ENCODE measurements around the gene ARFGAP3.
"Not testable (repeated sequence)": the region's sequence is repeated elsewhere in the genome, so short reads cannot be mapped to it uniquely, and the experiment has no call there.

The ARFGAP3 gene

DNA sequence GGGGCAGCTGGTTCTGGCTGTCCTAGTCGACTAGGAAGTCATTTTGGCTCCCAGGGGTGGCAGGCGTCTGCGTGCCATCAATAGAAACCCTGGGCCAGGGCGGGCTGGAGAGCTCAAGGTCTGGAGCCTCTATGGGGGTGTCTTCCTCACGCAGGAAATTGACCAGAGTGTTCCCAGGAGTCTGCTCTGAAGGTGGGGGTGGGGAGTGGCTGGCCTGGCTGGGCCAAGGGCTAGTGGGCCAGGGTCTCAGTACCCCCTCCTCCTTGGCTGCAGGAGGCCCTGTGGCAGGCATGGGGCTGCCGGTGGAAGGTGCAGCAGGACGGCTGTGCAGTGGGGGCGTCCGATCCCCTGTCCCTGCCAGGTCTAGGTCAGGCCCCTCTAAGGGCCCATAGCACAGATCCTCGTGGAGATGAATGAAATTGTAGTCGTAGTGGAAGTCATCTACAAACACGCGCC is 64.6 kb downstream of the ARFGAP3 start:
- no peak for DNase-seq

DNA sequence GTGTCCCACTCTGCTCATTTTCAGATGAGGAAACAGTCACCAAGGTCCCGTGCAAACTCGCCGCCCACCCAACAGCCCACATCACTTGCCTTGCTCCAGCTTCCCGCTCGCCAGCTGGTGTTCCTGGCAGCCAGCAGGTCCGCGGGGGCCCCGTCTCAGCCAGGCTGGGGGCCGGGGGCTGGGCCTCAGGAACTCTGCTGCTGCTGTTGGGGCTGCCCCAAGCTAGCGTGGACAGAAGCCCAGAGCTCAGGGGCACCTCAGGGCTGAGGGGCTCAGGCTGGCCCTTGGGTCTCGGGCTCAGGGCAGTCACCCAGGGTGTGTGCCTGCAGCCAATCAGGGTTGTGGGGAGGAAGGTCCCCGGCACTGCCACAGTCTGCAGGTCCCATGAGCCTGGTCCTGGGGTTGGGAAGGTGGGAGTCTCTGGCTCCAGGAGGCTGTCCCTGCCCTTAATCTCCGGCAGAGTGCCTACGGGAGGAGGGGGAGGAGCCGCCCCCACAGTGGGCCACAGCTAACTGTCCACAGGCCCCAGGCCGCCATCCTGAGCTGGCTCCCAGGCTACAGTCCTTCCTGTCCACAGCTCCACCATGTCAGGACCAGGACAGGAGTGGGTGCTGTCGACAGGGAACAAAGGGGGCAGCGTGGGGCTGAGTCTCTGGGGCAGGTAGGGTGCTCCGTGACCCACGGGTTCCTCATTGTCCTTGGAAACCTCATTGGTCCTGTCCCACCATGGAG is 65.2 kb downstream of the ARFGAP3 start:
- no peak for DNase-seq

DNA sequence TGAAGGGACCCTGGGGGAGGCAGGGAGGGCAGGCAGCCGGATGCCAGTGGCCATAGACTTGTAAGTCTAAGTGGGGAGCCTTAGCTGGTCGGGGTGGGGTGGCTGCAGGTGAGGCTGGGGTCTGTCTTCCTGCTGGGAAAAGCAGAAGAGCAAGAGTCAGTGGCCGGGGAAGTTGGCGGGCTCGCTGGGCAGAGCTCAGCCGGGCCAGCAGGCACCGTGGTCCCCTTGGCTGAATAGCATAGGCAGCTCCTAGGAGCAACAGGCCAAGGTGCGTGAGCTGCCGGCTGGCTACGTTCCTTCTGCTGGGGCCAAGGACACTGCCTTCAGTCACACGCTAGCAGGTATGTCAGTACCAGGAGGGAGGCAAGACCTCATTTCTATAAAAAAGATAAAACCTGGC is 68.6 kb downstream of the ARFGAP3 start:
- DNase-seq: no peak

DNA sequence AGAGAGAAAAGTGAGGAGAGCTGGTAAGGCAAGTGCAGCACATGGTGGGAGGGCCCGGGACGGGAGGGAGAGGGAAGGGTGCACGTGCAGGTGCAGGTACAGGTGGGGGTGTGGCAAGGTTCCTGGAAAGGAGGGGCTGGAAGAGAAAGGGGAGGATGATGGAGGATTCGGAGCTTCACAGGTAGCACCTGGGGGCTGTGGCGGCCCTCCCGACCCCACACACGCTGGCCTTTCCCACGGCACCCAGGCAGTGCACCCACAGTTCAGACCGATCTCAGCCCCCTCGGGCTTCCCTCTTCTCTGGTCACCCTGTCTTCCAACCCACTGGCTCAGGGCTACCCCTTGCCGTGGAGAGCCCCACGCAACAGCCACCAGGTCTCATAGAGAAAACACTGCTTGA is 69.1 kb downstream of the ARFGAP3 start:
- DNase-seq: no peak

DNA sequence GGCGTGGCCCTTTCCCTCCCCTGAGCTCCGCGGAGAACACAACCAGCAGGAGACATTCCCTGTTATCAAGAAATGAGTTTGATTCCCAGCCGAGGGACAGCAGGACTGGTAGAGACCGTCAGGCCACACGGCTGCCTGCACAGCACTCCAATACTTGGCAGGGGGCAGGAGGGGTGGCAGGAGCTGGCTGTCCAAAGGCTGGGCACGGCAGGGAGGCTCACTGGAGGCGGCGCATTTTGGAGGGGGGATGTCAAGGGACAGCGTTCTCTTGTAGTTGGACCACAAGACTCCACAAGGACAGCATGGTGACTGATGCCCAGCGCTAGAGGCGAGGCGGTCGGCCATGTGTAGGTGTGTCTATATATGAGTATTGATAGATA is 69.7 kb downstream of the ARFGAP3 start:
- no peak for DNase-seq

DNA sequence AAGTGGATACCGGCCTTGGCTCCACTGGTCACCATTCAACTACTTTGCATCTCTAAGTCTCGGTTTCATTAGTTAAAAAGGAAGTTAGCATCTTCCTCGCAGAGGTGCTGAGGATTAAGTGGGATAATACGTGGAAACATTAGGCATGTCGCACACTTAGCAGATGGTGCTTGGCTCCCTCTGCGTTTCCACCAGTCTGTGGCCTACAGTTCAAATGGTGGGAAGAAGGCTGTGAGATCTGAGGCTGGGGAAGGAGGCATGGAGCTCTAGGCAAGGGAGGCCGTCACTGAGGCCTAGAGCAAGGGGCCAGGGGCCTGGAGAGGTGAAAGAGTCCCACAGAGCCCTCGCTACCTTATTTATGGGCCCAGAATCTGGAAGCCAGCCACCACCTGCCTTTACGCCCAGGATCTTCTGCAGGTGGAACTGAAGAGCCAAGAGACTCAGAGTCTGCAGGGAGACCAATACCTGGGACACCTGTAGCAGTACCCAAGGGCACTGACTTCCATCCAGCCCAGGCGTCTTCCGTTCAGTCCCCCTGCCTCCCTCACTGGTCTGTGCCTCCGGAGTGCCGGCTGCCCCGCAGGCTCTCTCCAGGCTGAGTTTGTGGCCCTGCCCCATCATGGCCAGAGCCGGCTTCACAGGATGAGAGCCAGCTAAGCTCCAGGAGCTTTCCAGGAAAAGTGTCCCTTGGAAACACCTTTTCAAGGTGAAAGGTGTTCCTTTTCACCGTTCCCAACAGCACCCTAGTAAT is 70.3 kb downstream of the ARFGAP3 start:
- DNase-seq: no peak

DNA sequence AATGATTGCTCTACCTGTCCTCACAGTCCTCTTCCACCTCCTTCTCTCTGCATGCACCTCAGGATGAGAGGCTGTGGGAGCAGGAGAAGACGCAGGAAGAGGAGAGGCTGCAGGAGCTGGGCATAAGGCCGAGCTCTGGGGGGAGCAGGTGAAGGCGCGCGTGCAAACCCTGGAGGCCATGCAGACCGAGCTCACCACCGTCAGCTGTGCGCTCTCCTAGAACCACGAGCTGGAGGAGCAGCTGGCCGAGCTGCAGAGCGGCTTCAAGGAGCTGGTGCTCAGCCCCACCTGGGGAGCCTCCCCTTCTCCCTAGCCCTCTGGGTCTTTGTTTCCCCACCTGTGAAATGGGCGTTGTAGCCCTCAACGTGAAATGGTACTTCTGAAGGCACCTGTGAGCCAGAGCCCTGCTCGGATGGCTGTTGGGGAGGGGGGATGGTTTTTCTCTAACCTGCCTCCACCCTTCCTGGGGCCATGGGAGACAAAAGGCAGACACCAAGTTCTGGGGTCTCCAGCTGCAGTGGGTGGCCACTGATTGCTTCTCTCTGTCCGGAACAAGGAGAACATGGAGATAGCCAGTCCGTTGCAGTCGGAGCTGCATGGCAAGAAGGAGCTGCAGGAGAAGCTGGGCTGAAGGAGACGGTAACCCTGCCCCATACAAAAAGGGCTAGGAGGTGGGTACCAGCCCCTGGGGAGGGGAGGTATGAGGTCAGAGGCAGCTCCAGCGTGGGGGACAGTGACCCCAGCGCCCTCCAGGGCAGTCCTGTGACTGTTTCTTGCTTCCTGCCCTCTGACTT is 71.2 kb downstream of the ARFGAP3 start:
- no peak for DNase-seq

DNA sequence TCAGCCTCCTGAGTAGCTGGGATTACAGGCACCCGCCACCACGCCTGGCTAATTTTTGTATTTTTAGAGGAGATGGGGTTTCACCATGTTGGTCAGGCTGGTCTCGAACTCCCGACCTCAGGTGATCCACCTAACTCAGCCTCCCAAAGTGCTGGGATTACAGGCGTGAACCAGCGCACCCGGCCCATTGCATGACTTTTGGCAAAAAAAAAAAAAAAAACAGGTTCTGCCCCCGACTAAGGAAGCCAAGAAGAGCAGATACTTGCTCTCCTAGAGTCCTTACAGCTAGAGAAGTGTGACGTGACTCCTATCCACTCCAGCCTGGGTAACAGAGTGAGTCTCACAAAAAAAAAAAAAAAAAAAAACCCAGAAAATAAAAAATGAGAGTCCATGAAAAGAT is 74.8 kb downstream of the ARFGAP3 start:
- DNase-seq: not testable (repeated sequence)

DNA sequence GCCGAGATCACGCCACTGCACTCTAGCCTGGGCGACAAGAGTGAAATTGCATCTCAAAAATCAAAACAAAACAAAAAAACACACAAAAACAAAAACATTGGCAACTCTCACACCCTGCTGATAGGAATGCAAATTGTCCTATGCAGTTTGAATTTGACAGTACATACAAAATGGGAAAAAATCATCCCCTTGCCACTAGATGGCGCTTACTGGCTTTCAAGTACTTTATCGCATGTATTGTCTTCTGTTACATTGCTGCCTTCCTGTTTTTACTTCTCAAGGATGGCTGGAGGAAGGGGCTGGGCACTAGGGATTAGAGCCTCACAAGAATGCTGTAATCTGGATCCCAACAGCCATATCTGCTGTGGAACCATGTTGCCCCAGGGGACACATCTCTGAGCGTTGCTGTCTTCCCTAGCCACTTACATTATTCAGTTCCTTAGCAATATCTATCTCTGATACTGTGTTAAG is 77.0 kb downstream of the ARFGAP3 start:
- no peak for DNase-seq

DNA sequence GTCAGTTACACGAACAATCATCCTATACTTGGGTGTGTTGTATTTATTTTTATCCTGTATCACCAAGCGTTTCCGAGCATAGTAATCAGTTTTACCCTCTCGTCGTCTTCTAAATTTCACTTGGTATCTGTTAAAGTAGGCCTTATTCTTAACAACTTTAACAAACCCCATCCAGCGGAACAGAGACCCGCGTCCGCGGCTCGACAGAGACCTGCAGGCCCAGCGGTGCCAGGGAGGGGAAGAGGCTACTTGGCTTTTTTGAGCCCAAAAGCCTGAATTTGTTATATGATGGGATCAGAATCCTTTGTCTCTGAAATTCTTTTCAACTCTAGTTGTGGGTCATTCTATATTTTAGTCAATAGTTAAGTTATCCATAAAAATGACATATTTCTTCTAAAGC is 79.9 kb downstream of the ARFGAP3 start:
- DNase-seq: no peak

DNA sequence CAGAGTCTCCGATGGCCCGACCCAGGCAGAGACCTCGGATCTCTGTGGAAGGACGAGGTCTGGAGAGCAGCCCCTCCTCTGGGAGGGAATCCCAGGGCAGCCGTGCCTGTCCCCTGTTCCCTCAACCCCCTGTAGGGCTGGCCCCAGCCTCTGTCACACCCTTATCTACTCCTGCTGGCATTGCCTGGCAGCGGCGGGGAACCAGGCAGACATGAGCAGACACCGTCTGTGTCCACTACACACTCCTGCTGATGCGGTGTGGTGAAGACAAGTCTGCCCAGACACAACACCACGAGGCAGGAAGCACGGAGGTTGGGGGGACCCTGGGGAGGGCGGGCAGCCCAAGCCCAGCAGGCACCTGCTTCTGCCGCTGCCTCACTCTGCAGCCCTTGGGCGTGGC is 83.9 kb downstream of the ARFGAP3 start:
- DNase-seq: no peak

DNA sequence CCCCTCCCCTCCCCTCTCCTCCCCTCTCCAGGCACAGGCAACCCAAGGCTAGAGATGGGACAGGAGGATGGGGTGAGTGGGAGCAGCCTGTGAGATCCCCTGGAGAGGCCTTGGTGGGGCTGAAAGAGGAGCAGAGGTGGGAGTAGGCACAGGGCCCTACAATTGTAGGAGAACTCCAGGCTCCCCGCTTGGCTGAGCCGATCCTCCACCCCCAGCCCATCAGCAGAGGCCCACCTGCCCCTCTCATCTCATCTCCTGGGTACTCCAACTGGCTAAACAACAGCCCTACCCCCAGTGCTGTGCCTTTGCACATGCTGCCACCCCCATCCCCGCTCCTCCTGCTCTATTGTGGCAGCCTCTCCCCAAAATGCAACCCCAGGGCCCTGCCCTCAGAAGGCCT is 84.4 kb downstream of the ARFGAP3 start:
- no peak for DNase-seq

DNA sequence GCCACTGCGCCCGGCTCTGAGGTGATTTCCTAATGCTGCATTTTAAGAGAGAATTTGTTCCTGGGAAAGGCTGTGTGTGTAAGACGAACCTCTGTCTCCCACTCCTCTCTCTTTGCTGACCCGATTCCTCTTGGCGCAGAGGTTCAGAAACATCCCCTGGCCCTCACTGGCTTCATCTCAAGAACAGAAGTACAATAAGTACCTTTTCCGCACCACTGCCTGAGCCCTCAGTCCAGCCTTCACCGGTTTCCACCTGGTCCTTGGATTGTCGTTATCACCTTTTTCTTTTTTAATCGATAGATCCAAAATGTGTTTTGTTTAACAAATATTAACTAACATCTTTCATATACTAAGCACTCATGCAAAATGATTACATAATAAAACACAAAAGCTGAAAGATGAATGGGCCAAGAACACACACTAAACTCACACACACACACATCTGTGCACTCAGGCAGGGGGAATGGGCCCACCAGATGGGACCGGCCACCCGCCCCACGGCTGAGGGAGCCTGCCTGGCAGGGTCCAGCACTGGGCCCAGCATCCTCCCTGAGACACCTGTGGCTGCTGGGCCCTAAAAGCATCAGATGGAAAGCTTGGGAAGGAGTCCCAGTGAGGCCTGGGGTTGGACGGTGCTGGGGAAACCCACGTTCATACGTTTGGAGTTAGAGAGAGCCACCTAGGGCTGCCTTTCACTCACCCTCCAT is 86.0 kb downstream of the ARFGAP3 start:
- no peak for DNase-seq

DNA sequence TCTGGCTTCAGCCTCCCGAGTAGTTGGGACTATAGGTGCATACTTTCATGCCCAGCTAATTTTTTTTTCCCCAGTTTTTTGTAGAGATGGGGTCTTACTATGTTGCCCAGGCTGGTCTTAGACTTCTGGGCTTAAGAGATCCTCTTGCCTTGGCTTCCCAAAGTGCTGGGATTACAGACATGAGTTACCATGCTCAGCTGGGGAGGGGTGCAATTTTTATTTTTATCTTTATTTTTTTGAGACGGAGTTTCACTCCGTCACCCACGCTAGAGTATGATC is 86.7 kb downstream of the ARFGAP3 start:
- no peak for DNase-seq

DNA sequence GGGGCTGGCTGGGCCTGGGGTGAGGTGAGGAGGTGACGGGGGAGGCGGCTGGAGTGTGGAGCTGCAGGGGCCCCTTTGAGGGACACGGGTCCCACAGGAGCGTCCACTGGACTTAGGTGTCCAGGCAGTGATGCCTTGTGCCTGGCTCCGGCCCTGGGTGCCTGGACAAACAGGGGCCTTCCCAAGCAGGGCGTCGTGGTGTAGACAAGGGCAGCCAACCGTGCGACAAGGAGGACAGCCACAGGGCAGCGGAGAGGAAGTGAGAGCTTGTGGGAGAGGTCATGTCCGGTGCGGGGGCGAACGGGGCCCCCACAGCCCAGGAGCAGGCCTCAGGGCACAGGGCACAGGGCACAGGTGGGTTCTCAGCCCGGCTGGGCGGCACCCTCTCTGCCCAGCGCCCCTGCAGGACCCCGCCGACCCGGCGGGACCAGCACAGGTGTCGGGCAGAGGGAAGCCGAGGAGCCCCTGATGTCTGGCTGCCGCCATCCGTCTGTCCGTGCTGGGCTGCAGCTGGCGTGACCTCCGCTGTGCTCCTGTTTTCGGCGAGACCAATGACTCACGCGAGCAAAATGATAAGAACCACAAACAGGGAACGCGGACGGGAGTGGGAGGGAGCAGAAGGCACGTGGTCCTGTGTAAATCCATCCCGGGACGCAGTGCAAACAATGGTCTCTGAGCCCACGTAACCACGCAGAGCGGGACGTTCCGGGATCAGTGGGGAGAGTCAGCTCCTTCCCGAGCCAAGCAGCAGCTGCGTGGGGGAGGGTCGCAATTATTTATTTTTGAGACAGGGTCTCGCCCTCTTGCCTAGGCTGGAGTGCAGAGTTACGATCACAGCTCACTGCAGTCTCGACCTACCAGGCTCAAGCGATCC is 87.3 kb downstream of the ARFGAP3 start:
- no peak for DNase-seq

DNA sequence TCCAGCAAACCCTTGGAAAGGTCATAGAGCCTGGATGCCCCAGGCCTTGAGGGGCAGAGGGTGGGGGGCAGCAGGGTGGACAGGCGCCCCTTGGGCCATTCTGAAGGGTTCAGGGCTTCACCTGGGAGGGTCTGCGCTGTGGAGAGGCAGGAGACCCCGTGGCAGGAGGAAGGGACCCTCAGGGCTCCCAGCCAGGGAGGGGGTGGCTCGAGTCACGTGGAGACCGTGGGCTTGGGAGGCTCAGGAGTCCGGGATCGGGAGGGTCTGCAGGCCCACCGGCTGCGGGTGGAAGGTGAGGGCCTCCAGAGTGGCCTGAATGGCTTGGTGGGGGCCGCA is 87.9 kb downstream of the ARFGAP3 start:
- DNase-seq: no peak

DNA sequence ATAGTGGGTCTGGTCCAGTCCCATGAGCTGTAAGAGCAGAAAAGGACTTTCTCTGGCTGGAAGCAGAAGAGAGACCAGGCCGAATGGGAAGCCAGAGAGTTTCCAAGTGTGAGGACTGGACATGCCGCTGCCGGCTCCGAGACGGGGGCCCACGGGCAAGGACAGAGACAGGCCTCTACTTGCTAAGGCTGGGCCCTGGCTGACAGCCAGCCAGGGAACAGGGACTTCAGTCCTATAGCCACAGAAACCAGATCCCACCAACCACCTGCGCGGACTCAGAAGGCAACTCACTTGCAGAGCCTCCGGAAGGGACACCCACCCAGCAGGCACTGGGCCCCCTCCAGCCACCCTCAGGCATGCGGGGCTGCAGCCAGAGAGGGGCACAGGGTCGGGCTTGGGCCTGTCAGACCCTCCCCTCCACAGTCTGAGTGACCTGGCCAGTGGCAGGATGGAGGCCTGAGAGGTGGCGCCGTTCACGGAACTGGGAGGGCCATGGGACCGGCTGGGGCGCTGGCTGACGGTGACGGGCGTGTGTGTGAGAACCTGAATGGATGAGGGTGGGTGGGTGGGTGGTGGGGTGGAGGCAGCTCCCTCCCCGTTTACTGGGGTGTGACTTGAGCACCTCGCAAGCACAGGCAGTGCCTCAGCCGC is 88.6 kb downstream of the ARFGAP3 start:
- DNase-seq: no peak

DNA sequence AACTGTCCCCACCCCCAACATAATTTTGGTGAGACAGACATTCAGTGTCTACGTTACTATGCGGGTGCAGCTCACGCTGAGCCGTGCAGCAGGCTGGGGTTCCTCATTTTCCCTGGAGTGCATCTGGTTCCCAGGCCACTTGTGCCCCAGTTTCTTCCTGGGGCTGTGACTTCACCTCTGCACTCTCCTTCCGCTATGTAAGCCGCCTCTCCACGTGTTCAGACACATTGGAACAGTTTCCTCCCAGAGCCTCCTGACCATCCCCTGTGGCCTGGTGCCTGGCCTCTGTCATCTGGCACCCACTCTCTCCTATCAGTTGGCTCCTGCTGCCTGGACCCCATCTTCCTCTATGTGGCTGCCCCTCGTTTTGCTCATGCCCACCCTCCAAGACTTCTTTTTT is 90.2 kb downstream of the ARFGAP3 start:
- DNase-seq: no peak

DNA sequence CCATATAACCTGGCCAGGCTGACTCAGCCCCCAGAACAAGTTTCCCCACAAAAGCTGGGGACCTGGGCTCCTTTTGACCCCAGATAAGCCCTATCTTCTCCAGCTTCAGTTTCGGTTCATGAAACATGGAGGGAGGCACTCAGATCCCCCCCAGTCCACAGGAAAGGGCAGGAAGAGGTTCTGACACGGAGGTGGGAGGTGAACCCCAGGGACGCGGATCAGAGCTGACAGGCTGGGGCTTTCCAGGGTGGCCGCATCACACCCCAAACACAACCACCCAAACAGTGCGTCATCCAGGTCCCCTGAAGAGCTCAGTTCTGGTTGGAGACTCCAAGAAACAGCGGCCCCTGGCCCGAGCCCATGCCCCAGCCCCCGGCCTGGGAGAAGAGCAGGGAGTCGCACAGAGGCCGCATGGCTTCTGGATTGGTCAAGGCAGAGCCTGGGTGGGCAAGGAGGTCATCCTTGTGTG is 92.1 kb downstream of the ARFGAP3 start:
- DNase-seq: no peak

DNA sequence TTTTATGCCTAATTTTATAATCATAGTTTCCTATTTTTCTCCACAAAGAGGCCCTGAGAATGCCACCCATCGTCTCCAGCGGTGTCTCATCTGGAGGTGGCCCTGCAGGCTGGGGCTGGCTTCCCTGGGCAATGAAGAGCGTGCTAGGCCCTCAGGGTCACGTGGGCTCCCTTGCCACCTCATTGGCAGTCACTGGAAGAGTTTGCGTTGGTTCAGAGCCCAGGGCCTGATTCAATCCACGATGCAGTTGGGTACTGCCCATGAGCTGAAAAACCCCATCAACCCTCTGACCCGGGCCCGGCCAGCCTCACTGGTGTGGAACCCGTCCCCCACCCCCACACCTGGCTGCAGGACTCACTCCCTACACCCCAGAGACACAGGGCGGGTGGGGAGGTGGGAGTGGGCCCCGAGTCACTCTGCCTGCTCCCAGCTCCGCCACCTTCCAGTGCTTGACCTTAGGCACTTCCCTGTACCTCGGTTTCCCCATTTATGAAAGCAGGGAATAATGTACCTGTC is 93.0 kb downstream of the ARFGAP3 start:
- DNase-seq: no peak

DNA sequence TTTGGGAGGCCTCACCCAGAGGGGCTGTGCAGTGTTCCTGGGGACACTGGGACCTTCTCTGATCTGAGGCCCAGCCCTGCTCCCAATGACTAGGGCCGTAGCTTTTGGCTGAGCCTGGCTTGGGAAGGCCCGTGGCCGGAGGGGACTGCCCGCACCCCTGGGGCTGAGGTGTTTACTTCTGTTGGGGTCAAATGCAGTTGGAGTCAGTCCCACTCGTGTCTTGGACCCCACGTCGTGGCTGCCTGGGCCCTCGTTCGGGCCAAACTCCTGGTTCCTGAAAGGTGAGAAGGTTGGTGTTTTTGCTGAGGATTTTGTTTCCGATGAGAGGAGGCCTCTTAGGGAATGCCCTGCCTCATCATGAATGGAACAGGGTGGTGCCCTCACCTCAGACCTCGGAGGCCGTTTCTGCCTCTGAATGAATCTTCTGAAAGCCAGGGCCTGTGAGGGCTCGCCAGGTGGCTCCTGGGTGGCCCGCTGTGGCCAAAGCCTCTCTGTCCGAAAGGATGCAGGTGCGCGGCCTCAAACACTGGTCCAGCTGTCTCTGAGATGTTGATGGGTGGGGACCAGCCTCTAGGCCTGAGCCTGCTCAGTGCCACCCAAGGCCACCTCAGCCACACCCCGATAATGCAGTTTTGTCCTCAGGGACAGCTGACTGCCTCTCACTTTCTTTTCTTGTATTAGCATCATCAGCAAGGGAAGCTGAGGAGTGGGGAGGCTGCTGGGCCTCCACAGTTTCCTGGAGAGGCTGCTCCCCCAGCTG is 96.1 kb downstream of the ARFGAP3 start:
- no peak for DNase-seq
